Activated T-helper 2 cell treated with anti-CD3 and anti-CD28 coated beads, Interferon-gamma antibody, Interleukin-2, Interleukin-4, amounts not matched to agents 10 μg/mL and 5 μg/mL and 100 μg/mL, durations not matched to agents 14 hours and 24 hours and 36 hours (primary cell): ENCODE data around the gene TMEM258. TPM values are rescaled to one million over a fixed set of nuclear protein-coding genes. Genes with fewer than 3 reads are reported as not detected.

ENCODE experiments used
- DNase-seq: peaks from one replicate; pipeline ENCODE4 v3.0.0; 2021; ENCODE audit warnings: low spot score
- H3K27ac Mint-ChIP-seq: one replicate; pipeline ENCODE4 v1.8.0; 2021; ENCODE audit warnings: mixed read lengths
- H3K27me3 Mint-ChIP-seq: one replicate; pipeline ENCODE4 v1.8.0; 2021; ENCODE audit warnings: low read depth, mixed read lengths
- H3K36me3 Mint-ChIP-seq: one replicate; pipeline ENCODE4 v1.8.0; 2021; ENCODE audit warnings: low read depth, mixed read lengths
- H3K4me1 Mint-ChIP-seq: one replicate; pipeline ENCODE4 v1.8.0; 2021; ENCODE audit warnings: low read depth, mixed read lengths
- H3K4me3 Mint-ChIP-seq: one replicate; pipeline ENCODE4 v1.8.0; 2021; ENCODE audit warnings: low read depth, mild to moderate bottlenecking, moderate library complexity, mixed read lengths
- H3K9me3 Mint-ChIP-seq: one replicate; pipeline ENCODE4 v1.8.0; 2021; ENCODE audit warnings: mixed read lengths
- intact Hi-C: fragments of 100-400 bp; cut with micrococcal nuclease; formaldehyde crosslinking; loops from one replicate; pipeline ENCODE4 v1.15.1; 2023
- total RNA-seq: library from RNA; stranded (reverse); gene quantifications from 2 replicates; pipeline ENCODE4 v1.2.3, GENCODE V29; 2022

Gene TMEM258
- total RNA-seq, 1 donor from 2014 or later: 187 TPM

- Mint-ChIP-seq H3K27me3 (no peaks in the 10 kb centered on the region), H3K36me3 (peaks cover 60% of the 10 kb centered on the region), H3K4me3 (peak overlapping the region; percentile 97), H3K4me1 (peaks cover 58% of the 10 kb centered on the region), H3K9me3 (no peaks in the 10 kb centered on the region), H3K27ac (peak overlapping the region; percentile 99)
- DNase-seq: no peak
- intact Hi-C loops: loop anchor here (5.0 kb wide), 1 partner anchor 140 kb away; no protein-coding TSS in a partner anchor
Measured at GRCh38 chr11:61832207-61832606, 39.8 kb upstream of the TMEM258 start.

- H3K4me1 Mint-ChIP-seq: peaks cover 65% of the 10 kb centered on the region
- H3K4me3 Mint-ChIP-seq: peak overlapping the region; percentile 97
- H3K27me3 Mint-ChIP-seq: no peaks in the 10 kb centered on the region
- H3K9me3 Mint-ChIP-seq: no peaks in the 10 kb centered on the region
- H3K36me3 Mint-ChIP-seq: peaks cover 60% of the 10 kb centered on the region
- peak overlapping the region; percentile 86 for H3K27ac Mint-ChIP-seq
- intact Hi-C loops: loop anchor here (5.0 kb wide), 1 partner anchor 142 kb away; no protein-coding TSS in a partner anchor
- DNase-seq: no peak
Measured at GRCh38 chr11:61830237-61831105, 38.1 kb upstream of the TMEM258 start.

GRCh38 chr11:61829806-61830205, 37.4 kb upstream of the TMEM258 start:
- peaks cover 57% of the 10 kb centered on the region for H3K36me3 Mint-ChIP-seq
- DNase-seq: no peak
- no peaks in the 10 kb centered on the region for H3K27me3 Mint-ChIP-seq
- peak overlapping the region; percentile 97 for H3K4me3 Mint-ChIP-seq
- H3K27ac Mint-ChIP-seq: peak overlapping the region; percentile 95
- intact Hi-C loops: loop anchor here (5.0 kb wide), 1 partner anchor 142 kb away; no protein-coding TSS in a partner anchor
- no peaks in the 10 kb centered on the region for H3K9me3 Mint-ChIP-seq
- H3K4me1 Mint-ChIP-seq: peaks cover 60% of the 10 kb centered on the region

DNA sequence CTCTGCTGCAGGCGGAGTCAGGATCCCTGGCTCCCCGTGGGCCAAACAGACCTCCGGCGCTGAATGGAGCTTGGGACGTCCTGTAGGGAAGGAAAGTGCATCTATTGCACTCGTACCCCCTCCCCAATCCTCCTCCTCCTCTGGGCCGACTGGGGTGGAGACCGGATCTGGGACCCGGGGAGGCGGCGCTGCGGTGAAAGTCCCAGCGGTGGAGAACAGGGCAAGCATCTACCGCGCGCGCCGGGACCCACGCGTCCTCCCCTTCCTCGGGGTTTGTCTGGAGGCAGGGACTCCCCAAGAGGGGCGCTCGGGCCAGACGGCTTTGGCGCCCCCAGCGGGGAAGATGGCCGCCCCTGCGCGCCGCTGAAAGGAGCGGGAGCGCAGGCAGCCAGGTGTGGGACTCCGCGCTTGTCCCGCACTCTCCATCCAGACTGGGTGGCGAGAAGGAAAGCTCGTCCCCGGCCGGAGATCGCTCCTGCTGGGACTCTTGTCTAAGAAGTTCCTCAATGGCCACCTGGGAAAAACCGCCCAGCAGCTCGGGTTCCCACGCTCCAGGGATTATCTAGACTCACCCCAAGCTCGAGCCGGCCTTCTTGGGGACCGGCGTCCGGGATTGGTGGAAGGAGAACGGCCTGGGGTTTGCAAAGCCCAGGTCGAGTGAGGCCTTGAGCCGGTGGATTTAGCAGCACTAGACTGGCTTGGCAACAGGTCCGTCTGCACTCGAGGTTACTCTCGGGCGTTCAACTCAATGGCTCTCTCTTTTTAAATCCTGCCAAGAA, 36.4 kb upstream of the TMEM258 start:
- DNase-seq: peak; percentile 53
- Mint-ChIP-seq H3K27ac (peak overlapping the region; percentile 95), H3K27me3 (no peaks in the 10 kb centered on the region), H3K4me3 (peak overlapping the region; percentile 97), H3K9me3 (no peaks in the 10 kb centered on the region), H3K36me3 (peaks cover 55% of the 10 kb centered on the region), H3K4me1 (peaks cover 54% of the 10 kb centered on the region)
- intact Hi-C loops: loop anchor here (1.0 kb wide), 2 partner anchors 13 to 32 kb away; no protein-coding TSS in a partner anchor

DNA sequence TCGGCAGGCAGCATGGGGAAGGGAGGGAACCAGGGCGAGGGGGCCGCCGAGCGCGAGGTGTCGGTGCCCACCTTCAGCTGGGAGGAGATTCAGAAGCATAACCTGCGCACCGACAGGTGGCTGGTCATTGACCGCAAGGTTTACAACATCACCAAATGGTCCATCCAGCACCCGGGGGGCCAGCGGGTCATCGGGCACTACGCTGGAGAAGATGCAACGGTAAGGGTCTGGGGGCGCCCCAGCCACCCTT, 35.9 kb upstream of the TMEM258 start:
- intact Hi-C loops: loop anchor here (1.0 kb wide), 2 partner anchors 12 to 31 kb away; no protein-coding TSS in a partner anchor
- H3K4me3 Mint-ChIP-seq: peak overlapping the region; percentile 97
- H3K4me1 Mint-ChIP-seq: peaks cover 49% of the 10 kb centered on the region
- peaks cover 49% of the 10 kb centered on the region for H3K36me3 Mint-ChIP-seq
- no peaks in the 10 kb centered on the region for H3K27me3 Mint-ChIP-seq
- no peaks in the 10 kb centered on the region for H3K9me3 Mint-ChIP-seq
- DNase-seq: no peak
- peak overlapping the region; percentile 95 for H3K27ac Mint-ChIP-seq

- DNase-seq: peak; percentile 91
- intact Hi-C loops: loop anchor here (1.0 kb wide), 2 partner anchors 11 to 30 kb away; no protein-coding TSS in a partner anchor
- peak within 1 kb of the TSS; percentile 97 for H3K4me3 Mint-ChIP-seq
- peak within 1 kb of the TSS; percentile 95 for H3K27ac Mint-ChIP-seq
- no peaks in the 10 kb centered on the region for H3K9me3 Mint-ChIP-seq
- H3K4me1 Mint-ChIP-seq: peaks cover 44% of the 10 kb centered on the region
- H3K36me3 Mint-ChIP-seq: peaks cover 45% of the 10 kb centered on the region
- no peaks in the 10 kb centered on the region for H3K27me3 Mint-ChIP-seq
Measured at GRCh38 chr11:61827571-61828378, 35.4 kb upstream of the TMEM258 start, which contains the start of gene FADS2. FADS2 (plus strand) TSS chr11:61828300; CDS start chr11:61828391, 91 bp downstream.

DNA sequence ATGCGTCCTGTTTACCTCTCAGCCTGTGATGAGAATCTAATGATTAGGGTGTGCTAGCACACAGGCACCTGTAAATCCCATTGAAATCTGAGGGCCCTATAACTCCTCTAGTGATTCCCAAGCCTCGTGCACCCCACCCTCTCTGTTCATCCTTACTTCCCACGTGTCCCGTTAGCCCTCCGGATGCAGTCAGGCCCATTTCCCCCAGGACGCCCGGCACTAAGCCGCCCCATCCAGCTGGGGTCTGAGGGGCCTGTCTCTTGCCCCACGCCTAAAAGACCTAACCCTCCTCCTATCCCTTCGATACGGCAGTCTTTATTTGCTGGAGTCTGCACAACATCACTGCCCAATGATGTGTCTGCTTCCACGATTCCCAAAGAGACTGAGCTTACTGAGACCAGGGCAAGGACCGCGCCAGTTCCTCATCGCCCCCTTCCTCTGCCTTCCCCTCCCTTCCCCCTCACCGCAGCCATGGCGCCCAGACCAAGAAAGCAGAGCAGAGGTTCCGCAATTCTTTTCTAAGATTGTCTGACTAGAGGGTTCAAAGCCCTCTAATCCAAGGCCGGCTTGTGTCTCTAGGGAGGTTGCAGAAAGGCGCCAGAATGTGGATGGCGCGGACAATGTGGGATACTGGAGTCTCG, 34.7 kb upstream of the TMEM258 start:
- Mint-ChIP-seq H3K27me3 (no peaks in the 10 kb centered on the region), H3K9me3 (no peaks in the 10 kb centered on the region), H3K4me3 (peak overlapping the region; percentile 97), H3K4me1 (peaks cover 38% of the 10 kb centered on the region), H3K27ac (peak overlapping the region; percentile 95), H3K36me3 (peaks cover 39% of the 10 kb centered on the region)
- DNase-seq: no peak
- intact Hi-C loops: no loop called here

- no peak overlapping the region for H3K4me3 Mint-ChIP-seq
- H3K27me3 Mint-ChIP-seq: no peaks in the 10 kb centered on the region
- H3K27ac Mint-ChIP-seq: no peak overlapping the region
- intact Hi-C loops: no loop called here
- peaks cover 10% of the 10 kb centered on the region for H3K36me3 Mint-ChIP-seq
- H3K4me1 Mint-ChIP-seq: peaks cover 7% of the 10 kb centered on the region
- DNase-seq: no peak
- H3K9me3 Mint-ChIP-seq: no peaks in the 10 kb centered on the region
Measured at GRCh38 chr11:61820174-61820573, 27.8 kb upstream of the TMEM258 start.

DNA sequence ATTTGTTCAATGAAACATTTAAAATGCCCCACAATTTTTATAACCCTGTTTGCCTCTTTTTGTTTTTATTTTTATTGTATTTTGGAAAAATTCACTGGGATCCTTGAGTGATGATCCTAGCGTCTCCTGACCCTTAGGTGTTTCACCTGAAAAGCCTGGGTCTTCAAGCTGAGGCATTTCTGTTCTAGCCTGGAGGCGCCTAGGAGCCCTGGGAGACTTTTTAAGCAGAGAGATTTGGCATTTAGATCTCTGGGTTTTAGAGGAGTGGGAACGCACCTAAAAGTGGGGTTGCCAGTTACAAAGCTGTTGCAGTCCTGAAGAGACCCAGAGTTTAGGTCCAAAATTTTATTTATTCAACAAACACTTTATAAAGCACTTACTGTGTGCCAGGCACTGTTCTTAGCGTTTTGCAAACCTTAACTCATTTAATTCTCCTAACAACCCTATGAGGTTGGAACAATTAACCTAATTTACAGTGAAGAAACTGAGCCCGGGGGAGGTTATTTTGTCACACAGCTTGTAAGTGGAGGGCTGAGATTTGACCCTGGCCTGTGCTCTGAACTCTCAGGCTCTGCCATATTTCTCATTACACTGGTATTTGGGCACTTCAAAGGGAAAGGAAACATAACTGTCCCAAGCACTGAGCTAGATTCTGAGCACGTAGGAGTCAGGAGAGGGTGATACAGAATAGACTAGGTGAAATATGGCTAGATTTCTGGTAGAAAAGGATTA, 25.2 kb upstream of the TMEM258 start:
- Mint-ChIP-seq H3K9me3 (no peaks in the 10 kb centered on the region), H3K36me3 (peaks cover 32% of the 10 kb centered on the region), H3K27me3 (no peaks in the 10 kb centered on the region), H3K4me3 (peak overlapping the region; percentile 99), H3K4me1 (peaks cover 19% of the 10 kb centered on the region), H3K27ac (peak overlapping the region; percentile 12)
- intact Hi-C loops: loop anchor here (2.0 kb wide), 1 partner anchor 831 kb away; no protein-coding TSS in a partner anchor
- no peak for DNase-seq

- H3K9me3 Mint-ChIP-seq: no peaks in the 10 kb centered on the region
- peak within 1 kb of the TSS; percentile 99 for H3K4me3 Mint-ChIP-seq
- no peaks in the 10 kb centered on the region for H3K27me3 Mint-ChIP-seq
- peaks cover 20% of the 10 kb centered on the region for H3K4me1 Mint-ChIP-seq
- peak; percentile 84 for DNase-seq
- peak within 1 kb of the TSS; percentile 96 for H3K27ac Mint-ChIP-seq
- intact Hi-C loops: loop anchor here (1.0 to 2.0 kb wide), 3 partner anchors 11 to 830 kb away; partner anchors contain the start of gene FADS2
- H3K36me3 Mint-ChIP-seq: peaks cover 40% of the 10 kb centered on the region
Measured at GRCh38 chr11:61816736-61817455, 24.5 kb upstream of the TMEM258 start, which contains the start of gene FADS1. FADS1 (minus strand) TSS chr11:61817003; CDS start chr11:61816929, 74 bp downstream.
